NCI-H774 (cell line): ENCODE measurements around the gene LILRB3.
"Not testable (repeated sequence)": the region's sequence is repeated elsewhere in the genome, so short reads cannot be mapped to it uniquely, and the experiment has no call there.

Experiments used
- DNase-seq: peaks from one replicate; lab custom pipeline; 2025; lab: John Stamatoyannopoulos, UW

Gene LILRB3

DNA sequence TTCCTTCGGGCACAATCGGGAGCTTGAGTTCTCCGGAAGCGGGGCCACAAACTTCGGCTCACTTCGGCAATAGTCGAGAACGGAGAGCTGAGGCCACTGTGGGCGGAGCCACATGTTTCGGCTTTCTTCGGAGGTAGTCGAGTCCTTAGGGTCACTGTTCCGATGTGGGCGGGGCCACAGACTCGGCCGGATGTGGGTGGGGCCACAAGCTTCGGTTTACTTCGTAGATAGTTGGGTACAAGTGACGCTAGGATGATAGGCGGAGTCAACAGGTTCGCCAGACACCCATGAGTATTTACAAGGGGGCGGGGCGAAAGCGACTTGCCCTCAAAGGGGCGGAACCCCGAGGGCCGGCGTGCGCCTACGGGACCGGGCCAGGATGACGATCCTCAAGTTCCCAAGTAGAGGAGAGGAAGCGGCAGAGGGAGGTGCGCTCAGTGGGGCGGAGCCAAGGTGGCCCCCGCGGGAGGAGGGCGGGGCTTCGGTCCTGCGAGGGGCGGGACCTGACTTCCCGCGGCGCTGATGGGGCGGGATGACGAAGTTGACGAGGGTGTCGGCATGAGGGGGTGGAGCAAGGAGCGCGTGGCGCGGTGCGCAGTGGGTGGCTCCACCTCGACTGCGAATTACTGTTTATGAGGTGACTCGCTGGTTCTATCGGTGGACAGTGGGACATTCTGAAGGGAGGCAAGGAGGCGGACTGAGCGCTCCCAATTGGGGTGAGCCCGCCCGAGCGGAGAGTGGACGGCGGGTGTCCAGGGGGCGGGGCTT, 32.9 kb downstream of the LILRB3 start:
- DNase-seq, result peak; percentile 100

DNA sequence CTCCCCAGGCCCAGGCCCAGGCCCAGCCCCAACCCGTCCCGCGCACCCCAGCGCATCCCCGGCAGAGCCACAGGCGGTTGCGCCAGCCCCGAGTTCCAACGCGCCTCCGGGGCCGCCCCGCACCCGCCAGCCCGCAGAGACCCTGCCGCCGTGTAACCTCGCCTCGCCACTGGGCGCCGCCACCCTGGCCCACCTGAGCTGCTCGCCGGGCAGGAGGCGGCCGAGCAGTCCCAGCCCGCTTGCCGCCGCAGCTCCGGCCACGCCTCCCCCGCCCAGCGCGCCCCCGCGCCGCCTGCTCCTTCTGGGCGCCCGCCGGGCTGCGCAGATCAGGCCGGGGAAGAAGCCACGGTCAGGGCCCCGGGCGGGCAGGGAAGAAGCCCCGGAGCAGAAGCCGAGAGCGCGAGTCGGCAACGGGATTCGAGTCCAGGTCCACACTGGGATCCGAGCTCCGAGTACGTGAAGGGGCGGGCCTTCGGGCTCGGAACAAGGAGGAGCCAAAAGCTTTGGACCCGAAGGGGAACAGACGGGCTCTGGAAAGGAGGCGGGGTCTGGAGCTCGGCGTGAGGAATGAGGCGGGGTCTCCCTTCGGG, 33.6 kb downstream of the LILRB3 start, which contains the start of gene MBOAT7:
TSS of gene MBOAT7 (minus strand) at position 436 of the 590 bp plus-strand sequence. CDS start 1,072 bp downstream, outside the sequence.
- DNase-seq, result no peak

DNA sequence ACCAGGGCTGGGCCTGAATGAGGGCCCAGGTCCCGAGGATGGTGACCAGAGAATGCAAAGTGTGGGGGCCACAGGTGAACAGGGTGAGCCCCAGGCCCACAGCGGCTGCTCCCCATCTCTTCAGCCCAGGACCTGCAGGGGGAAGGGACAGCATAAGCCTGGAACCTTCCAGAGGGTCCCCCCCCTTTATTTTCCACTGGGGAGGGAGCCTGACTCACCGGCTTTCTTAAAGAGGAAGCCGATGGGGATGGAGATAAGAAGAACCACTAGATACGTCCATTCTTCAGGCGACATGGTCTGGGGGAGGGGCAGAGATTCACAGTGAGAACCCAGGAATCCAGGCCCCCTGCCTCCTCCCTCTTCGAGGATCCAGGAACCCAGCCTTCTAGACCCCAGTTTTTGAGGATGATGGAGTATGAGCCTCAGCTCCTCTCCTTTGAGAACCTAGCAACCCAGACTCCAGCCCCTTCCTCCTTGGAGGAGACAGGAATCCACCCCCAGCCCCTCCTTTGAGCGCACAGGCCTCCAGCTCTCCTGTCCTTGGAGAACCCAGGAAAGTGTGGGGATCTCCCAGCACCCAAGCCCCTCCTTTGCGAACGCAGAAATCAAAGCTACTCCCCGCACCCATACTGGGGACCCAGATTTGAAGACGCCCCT, 34.5 kb downstream of the LILRB3 start:
- no peak for DNase-seq

- no peak for DNase-seq
Measured at GRCh38 chr19:54186934-54187381, 35.8 kb downstream of the LILRB3 start.

DNA sequence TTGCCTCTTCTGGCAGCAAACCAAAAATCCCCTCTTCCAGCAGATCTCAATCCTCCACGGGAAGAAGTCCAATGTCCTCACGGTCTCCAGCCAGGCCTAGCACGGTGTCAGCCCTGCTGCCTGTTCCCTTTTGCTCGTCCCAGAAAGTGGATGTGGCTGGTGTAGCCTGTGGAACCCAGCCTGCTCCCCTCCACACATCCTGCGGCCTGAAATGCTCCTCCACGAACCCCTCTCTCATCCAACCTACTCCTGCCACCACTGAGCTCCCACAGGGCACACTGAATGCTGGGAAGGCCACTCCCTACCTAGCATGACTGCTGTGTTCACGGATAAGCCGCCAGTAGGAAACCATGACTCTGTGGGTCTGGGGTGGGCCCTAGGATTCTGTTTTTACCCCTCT, 36.5 kb downstream of the LILRB3 start:
- no peak for DNase-seq

DNA sequence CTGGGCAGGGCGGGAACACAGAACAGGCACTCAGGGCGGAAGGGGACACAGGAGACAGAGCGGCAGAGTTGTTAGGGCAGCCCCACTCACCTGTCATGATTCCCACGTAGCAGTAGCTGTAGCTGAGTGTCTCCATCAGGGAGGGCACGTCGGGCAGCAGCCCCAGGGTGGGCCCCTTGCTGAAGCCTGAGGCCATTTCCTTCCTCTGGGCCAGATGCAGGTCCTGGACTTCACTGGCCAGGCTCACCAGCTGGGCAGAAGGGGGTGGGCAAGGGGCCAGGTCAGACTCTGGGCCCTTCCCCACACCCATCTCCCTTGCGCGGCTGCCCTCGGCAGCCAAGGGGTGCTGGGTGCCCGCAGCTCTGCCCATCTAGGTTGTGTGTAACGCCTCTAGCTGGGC, 39.4 kb downstream of the LILRB3 start:
- DNase-seq, result no peak

- DNase-seq, result not testable (repeated sequence)
Measured at GRCh38 chr19:54181894-54182293, 40.9 kb downstream of the LILRB3 start.

- DNase-seq, result no peak
Measured at GRCh38 chr19:54180691-54181091, 42.1 kb downstream of the LILRB3 start.

- no peak for DNase-seq
Measured at GRCh38 chr19:54179921-54180461, 42.8 kb downstream of the LILRB3 start.

GRCh38 chr19:54179262-54179852, 43.5 kb downstream of the LILRB3 start:
- DNase-seq, result no peak

- no peak for DNase-seq
Measured at GRCh38 chr19:54178581-54179261, 44.1 kb downstream of the LILRB3 start.

GRCh38 chr19:54173951-54174834, 48.6 kb downstream of the LILRB3 start:
- no peak for DNase-seq

DNA sequence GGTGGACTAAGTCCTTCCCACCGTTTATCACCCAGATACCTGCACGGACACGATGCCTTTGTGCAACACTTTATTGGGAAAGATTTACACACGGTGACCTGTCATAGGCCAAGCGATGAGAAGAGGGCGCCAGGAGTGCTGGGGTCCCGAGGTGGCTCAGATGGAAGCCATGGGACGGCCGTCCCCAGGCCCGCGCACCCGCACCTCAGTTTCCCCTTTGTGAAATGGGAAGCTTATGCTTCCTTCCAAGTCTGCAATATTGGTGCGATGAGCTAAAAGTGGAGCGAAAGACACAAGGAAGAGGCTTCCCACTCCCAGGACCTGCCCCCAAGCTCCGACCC, 49.5 kb downstream of the LILRB3 start:
- no peak for DNase-seq

- peak; percentile 79 for DNase-seq
Measured at GRCh38 chr19:54172471-54173358, 50.1 kb downstream of the LILRB3 start, which contains the start of gene TMC4. Gene TMC4, minus strand, starts transcription at chr19:54173160. Its CDS starts 43 bp downstream, at chr19:54173117.

DNA sequence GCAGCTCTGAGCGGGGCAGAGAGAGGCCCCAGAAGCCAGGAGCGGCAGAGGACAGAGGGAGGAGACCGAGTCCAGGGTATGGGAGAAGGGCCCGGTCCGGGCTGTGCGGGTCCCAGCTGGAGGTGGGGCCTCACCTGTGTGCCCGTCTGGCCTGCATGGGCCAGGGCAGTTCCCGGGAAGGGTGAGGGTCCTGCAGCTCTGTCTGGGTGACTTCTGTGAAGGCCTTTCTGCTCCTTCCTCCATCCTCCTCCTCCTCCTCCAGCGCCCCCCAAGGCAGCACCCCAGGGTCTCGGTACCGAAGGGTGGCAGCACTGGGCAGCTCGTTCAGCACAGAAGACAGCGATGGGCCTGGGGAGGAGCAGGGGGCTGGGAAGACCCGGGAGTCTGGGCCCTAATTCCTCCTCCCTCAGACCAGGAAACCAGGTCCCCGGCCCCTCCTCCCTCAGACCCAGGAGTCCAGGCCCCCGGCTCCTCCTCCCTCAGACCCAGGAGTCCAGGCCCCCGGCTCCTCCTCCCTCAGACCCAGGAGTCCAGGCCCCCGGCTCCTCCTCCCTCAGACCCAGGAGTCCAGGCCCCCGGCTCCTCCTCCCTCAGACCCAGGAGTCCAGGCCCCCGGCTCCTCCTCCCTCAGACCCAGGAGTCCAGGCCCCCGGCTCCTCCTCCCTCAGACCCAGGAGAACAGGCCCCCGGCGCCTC, 50.9 kb downstream of the LILRB3 start:
- not testable (repeated sequence) for DNase-seq

DNA sequence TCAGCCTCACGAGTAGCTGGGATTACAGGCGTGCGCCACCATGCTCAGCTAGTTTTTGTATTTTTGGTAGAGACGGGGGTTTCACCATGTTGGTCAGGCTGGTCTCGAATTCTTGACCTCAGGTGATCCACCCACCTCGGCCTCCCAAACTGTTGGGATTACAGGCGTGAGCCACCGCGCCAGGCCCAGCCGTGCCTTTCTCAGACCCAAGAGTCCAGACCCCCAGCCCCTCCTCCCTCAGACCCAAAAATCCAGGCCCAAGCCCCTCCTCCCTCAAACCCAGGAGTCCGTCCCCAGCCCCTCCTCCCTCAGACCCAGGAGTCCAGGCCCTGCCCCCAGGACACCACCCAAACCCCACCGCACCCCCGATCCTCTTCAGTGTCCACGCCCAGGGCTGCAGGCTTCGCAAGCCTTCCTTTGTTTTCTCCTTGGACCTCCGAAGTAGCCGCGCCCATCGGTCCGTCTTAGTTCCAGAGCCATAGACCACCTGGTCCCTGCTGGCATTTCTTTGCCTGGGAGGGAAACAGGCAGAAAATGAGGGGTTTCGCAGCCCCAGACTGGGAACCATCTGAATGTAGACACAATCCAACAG, 53.6 kb downstream of the LILRB3 start:
- no peak for DNase-seq

- peak; percentile 68 for DNase-seq
Measured at GRCh38 chr19:54168174-54168917, 54.5 kb downstream of the LILRB3 start.
